Astrocyte (in vitro differentiated cells and primary cell): ENCODE data around the gene CALML5.

Experiments used
- CTCF ChIP-seq: IDR thresholded peaks from 2 replicates; pipeline ENCODE4 v1.5.1; 2011; ENCODE audit warnings: low read depth, mild to moderate bottlenecking, inconsistent platforms, low read length, moderate library complexity; ENCODE audit not compliant: insufficient read depth
- EZH2 ChIP-seq: IDR thresholded peaks from 2 replicates; pipeline ENCODE4 v1.6.1; 2012; ENCODE audit warnings: mild to moderate bottlenecking, low read length, inconsistent platforms; ENCODE audit not compliant: insufficient read depth

- TF ChIP-seq CTCF (no peak), EZH2 (no peak)
Observed at GRCh38 chr10:5500910-5501309, 1.5 kb upstream of the CALML5 start.
